Mesenchymal stem cell (in vitro differentiated cells and primary cell): ENCODE data around the gene ARRDC2.
"Not testable (repeated sequence)": the region's sequence is repeated elsewhere in the genome, so short reads cannot be mapped to it uniquely, and the experiment has no call there.

Source experiments
- DNase-seq: peaks from one replicate; pipeline ENCODE4 v3.0.0-alpha.2; 2013
- H2AFZ ChIP-seq: one replicate; pipeline ENCODE4 v1.6.1; 2013; ENCODE audit warnings: low read depth, mild to moderate bottlenecking, control low read depth, inconsistent platforms, low read length, moderate library complexity
- H2AK5ac ChIP-seq: 2 replicates; pipeline ENCODE4 v1.6.1; 2013; ENCODE audit warnings: low read length, moderate library complexity, mild to moderate bottlenecking, inconsistent platforms; ENCODE audit not compliant: severe bottlenecking
- H2BK120ac ChIP-seq: one replicate; pipeline ENCODE4 v1.6.1; 2013; ENCODE audit warnings: low read depth, mild to moderate bottlenecking, inconsistent platforms, low read length, moderate library complexity
- H2BK12ac ChIP-seq, 2 experiments: one replicate each; pipeline ENCODE4 v1.6.1; 2013; ENCODE audit warnings: inconsistent platforms in 2 of 2, low read length in 2 of 2, mild to moderate bottlenecking in 2 of 2, moderate library complexity in 2 of 2, control low read depth in 1 of 2
- H2BK15ac ChIP-seq: one replicate; pipeline ENCODE4 v1.6.1; 2013; ENCODE audit warnings: mild to moderate bottlenecking, low read depth, inconsistent platforms; ENCODE audit not compliant: poor library complexity, severe bottlenecking
- H2BK5ac ChIP-seq: 2 replicates; pipeline ENCODE4 v1.6.1; 2013; ENCODE audit warnings: low read depth, mild to moderate bottlenecking, low read length, control low read depth, inconsistent platforms; ENCODE audit not compliant: poor library complexity, severe bottlenecking
- H3K14ac ChIP-seq, 2 experiments: one replicate each; pipeline ENCODE4 v1.6.1; 2013; ENCODE audit warnings: inconsistent platforms in 2 of 2, low read length in 2 of 2, control low read depth in 1 of 2, mild to moderate bottlenecking in 1 of 2, moderate library complexity in 1 of 2
- H3K18ac ChIP-seq, 2 experiments: one replicate each; pipeline ENCODE4 v1.6.1; 2013; ENCODE audit warnings: inconsistent platforms in 2 of 2, low read length in 2 of 2, control low read depth in 1 of 2, low read depth in 1 of 2, mild to moderate bottlenecking in 1 of 2
- H3K23ac ChIP-seq, 2 experiments: one replicate each; pipeline ENCODE4 v1.6.1; 2013; ENCODE audit warnings: inconsistent platforms in 2 of 2, low read length in 2 of 2, mild to moderate bottlenecking in 2 of 2, moderate library complexity in 2 of 2, control low read depth in 1 of 2
- H3K27ac ChIP-seq: 2 replicates; pipeline ENCODE4 v1.5.1; 2013; ENCODE audit warnings: mild to moderate bottlenecking, moderate library complexity, low read length, control low read depth, inconsistent platforms; ENCODE audit not compliant: poor library complexity, severe bottlenecking
- H3K27me3 ChIP-seq, 2 experiments: 2 replicates each; pipeline versions ENCODE4 v1.6.1 to v1.7.0; 2013; ENCODE audit warnings: low read length in 2 of 2, mild to moderate bottlenecking in 2 of 2, moderate library complexity in 2 of 2, control low read depth in 1 of 2, inconsistent platforms in 1 of 2; ENCODE audit not compliant: control insufficient read depth in 1 of 2, insufficient read depth in 1 of 2
- H3K36me3 ChIP-seq, 2 experiments: 2 replicates each; pipeline versions ENCODE4 v1.6.1 to v1.7.0; 2013; ENCODE audit warnings: low read length in 2 of 2, control low read depth in 1 of 2, inconsistent platforms in 1 of 2, low read depth in 1 of 2, mild to moderate bottlenecking in 1 of 2; ENCODE audit not compliant: insufficient read depth in 2 of 2, control insufficient read depth in 1 of 2
- H3K4ac ChIP-seq, 2 experiments: one replicate each; pipeline ENCODE4 v1.6.1; 2013; ENCODE audit warnings: inconsistent platforms in 2 of 2, low read length in 2 of 2, mild to moderate bottlenecking in 2 of 2, moderate library complexity in 2 of 2, control low read depth in 1 of 2, low read depth in 1 of 2
- H3K4me1 ChIP-seq: 2 replicates; pipeline ENCODE4 v1.6.1; 2013; ENCODE audit warnings: low read depth, low read length, control low read depth; ENCODE audit not compliant: control insufficient read depth, insufficient read depth
- H3K4me2 ChIP-seq: 2 replicates; pipeline ENCODE4 v1.6.1; 2013; ENCODE audit warnings: low read length, mild to moderate bottlenecking, inconsistent platforms; ENCODE audit not compliant: poor library complexity, severe bottlenecking
- H3K4me3 ChIP-seq, 2 experiments: 2 replicates each; pipeline versions ENCODE4 v1.5.1 to v1.7.0; 2013; ENCODE audit warnings: low read length in 2 of 2, mild to moderate bottlenecking in 2 of 2, control low read depth in 1 of 2, low read depth in 1 of 2; ENCODE audit not compliant: insufficient read depth in 1 of 2
- H3K79me1 ChIP-seq: replicated peaks from 2 replicates; pipeline ENCODE4 v1.6.1; 2013; ENCODE audit warnings: mild to moderate bottlenecking, control low read depth, low read length, inconsistent platforms; ENCODE audit not compliant: poor library complexity, severe bottlenecking
- H3K9ac ChIP-seq: 2 replicates; pipeline ENCODE4 v1.7.0; 2013; ENCODE audit warnings: mild to moderate bottlenecking, low read length, moderate library complexity
- H3K9me3 ChIP-seq: 2 replicates; pipeline ENCODE4 v1.7.0; 2013; ENCODE audit warnings: mild to moderate bottlenecking, low read length; ENCODE audit not compliant: control insufficient read depth
- H4K8ac ChIP-seq: one replicate; pipeline ENCODE4 v1.6.1; 2013; ENCODE audit warnings: inconsistent platforms, mild to moderate bottlenecking, low read length, moderate library complexity
- H4K91ac ChIP-seq: one replicate; pipeline ENCODE4 v1.6.1; 2013; ENCODE audit warnings: mild to moderate bottlenecking, low read length, inconsistent platforms
- WGBS: methylation state at CpG from one replicate; pipeline ENCODE4 v1.1.7; 2013; ENCODE audit warnings: mixed read lengths; 5-methylcytosine and 5-hydroxymethylcytosine counted together

The ARRDC2 gene

DNA sequence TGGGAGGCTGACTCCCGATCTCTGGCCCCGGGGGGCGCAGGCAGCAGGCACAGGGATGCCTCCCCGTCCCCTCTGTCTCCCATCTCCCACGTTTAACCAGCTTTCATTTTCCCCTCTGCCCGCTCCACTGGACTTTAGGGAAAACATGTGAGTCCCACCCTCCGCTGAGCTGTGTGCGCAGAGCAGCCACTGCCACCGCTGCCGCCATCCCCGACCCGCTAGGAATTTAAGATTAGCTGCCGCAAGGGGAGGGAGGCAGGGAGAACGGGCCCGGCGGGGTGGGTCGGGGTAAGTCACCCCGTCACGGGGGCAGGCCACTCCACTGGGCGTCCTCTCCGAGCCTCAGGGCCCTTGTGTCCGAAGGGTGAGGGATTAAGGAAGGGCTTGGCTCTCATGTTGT lies 25.5 kb upstream of the ARRDC2 start:
- no peak overlapping the region for H2BK5ac ChIP-seq
- H2AFZ ChIP-seq: no peak overlapping the region
- no peak overlapping the region for H4K8ac ChIP-seq
- H2AK5ac ChIP-seq: no peak overlapping the region
- H3K14ac ChIP-seq: no peak overlapping the region
- WGBS: 91% methylated on average over 22 of the region's 22 CpGs
- no peak overlapping the region for H3K9ac ChIP-seq
- H3K4me2 ChIP-seq: no peak overlapping the region
- peaks cover 5 to 8% of the 10 kb centered on the region in 2 experiments for H3K27me3 ChIP-seq
- no peaks in the 10 kb centered on the region for H3K4me1 ChIP-seq
- H3K9me3 ChIP-seq: no peaks in the 10 kb centered on the region
- no peak overlapping the region for H3K4me3 ChIP-seq
- H3K79me1 ChIP-seq: no peaks in the 10 kb centered on the region
- no peak overlapping the region for H3K18ac ChIP-seq
- H3K36me3 ChIP-seq: no peaks in the 10 kb centered on the region
- no peak overlapping the region for H2BK15ac ChIP-seq
- H4K91ac ChIP-seq: no peak overlapping the region
- H2BK120ac ChIP-seq: no peak overlapping the region
- H3K23ac ChIP-seq: no peak overlapping the region
- no peak overlapping the region for H3K27ac ChIP-seq
- H3K4ac ChIP-seq: no peak overlapping the region
- H2BK12ac ChIP-seq: no peak overlapping the region
- no peak for DNase-seq

DNA sequence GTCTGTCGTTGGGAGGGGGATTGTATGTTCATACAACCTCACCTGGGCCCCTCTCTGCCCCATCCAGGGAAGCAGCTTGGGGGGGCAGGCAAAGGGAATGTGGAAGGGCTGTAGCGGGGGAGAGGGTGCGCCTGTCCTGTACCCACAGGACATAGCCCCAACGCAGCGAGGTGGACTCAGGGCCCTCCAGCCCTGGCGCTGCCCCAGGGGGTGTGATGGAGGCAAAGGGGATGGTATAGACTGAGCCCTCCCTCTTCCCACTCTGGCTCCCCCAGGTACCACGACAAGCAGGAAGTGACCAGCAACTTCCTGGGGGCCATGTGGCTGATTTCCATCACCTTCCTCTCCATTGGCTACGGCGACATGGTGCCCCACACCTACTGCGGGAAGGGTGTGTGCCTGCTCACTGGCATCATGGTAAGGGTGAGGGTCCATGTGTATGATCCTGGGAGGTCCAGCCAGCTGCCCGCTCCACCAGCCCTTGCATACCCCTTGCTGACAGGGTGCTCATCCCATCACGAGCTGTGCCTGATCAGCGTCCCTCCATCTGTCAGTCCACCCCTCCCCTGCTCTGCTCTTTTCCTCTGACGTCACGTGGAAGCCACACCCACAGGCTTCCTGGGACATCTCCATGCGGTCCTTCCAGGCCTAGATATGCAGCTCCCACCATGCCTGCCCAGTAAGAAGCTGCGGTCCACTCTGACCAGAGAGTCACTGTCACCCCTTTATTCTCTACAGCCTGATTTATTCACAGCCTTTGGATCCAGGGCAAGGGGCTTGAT lies 22.7 kb upstream of the ARRDC2 start:
- H2BK12ac ChIP-seq: no peak overlapping the region
- WGBS: 73% methylated on average over 16 of the region's 17 CpGs
- H3K4me2 ChIP-seq: no peak overlapping the region
- H3K9ac ChIP-seq: no peak overlapping the region
- no peak overlapping the region for H3K4me3 ChIP-seq
- no peak for DNase-seq
- no peaks in the 10 kb centered on the region for H3K36me3 ChIP-seq
- peaks cover 4 to 5% of the 10 kb centered on the region in 2 experiments for H3K27me3 ChIP-seq
- H2BK15ac ChIP-seq: no peak overlapping the region
- H2BK5ac ChIP-seq: no peak overlapping the region
- no peak overlapping the region for H4K91ac ChIP-seq
- no peak overlapping the region for H3K27ac ChIP-seq
- H3K79me1 ChIP-seq: no peaks in the 10 kb centered on the region
- no peaks in the 10 kb centered on the region for H3K4me1 ChIP-seq
- no peak overlapping the region for H3K4ac ChIP-seq
- no peak overlapping the region for H2BK120ac ChIP-seq
- H3K14ac ChIP-seq: peak overlapping the region in 1 of 2 experiments; percentile 51
- H3K9me3 ChIP-seq: no peaks in the 10 kb centered on the region
- no peak overlapping the region for H3K23ac ChIP-seq
- no peak overlapping the region for H3K18ac ChIP-seq
- H2AK5ac ChIP-seq: no peak overlapping the region
- H2AFZ ChIP-seq: no peak overlapping the region
- no peak overlapping the region for H4K8ac ChIP-seq

DNA sequence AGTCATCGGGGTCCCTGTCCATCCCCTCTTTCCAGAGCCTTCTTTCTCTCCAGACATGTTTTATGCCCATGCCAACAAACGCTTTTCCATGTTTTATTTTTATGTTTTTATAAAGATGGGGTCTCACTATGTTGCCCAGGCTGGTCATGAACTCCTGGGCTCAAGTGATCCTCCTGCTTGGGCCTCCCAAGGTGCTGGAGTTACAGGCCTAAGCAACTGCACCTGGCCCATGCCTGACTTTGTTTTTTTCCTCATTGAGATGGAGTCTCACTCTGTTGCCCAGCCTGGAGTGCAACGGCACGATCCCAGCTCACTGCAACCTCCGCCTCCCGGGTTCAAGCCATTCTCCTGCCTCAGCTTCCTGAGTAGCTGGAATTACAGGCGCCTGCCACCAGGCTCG lies 21.4 kb upstream of the ARRDC2 start:
- H3K4me1 ChIP-seq, H4K8ac ChIP-seq, DNase-seq, H3K4me3 ChIP-seq, H3K79me1 ChIP-seq, H2AFZ ChIP-seq, H2AK5ac ChIP-seq, H3K4me2 ChIP-seq, H3K27ac ChIP-seq, H3K18ac ChIP-seq, H3K9ac ChIP-seq, H3K14ac ChIP-seq, H2BK120ac ChIP-seq, H3K27me3 ChIP-seq, H3K4ac ChIP-seq, H3K9me3 ChIP-seq, H3K23ac ChIP-seq, H4K91ac ChIP-seq, H2BK12ac ChIP-seq, H3K36me3 ChIP-seq, H2BK5ac ChIP-seq, H2BK15ac ChIP-seq: not testable (repeated sequence)
- WGBS: 81% methylated on average over 8 of the region's 8 CpGs

DNA sequence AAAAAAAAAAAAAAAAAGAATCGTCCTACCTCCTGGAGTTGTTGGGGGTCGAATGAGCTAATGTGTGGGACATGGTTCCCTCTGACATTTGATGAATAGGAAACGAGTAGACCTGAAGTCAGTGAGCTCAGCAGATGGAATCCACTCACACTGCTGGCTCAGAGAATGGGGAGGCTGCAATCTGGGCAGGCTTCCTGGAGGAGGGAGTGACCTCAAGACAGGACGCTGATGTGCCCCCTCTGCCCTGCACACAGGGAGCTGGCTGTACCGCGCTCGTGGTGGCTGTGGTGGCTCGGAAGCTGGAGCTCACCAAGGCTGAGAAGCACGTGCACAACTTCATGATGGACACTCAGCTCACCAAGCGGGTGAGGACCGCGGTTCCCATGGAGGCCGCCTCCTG lies 19.8 kb upstream of the ARRDC2 start:
- DNase-seq: no peak
- Histone ChIP-seq H3K4ac (no peak overlapping the region), H3K27ac (no peak overlapping the region), H3K79me1 (no peaks in the 10 kb centered on the region), H2AK5ac (no peak overlapping the region), H3K4me1 (no peaks in the 10 kb centered on the region), H3K4me3 (no peak overlapping the region), H4K8ac (no peak overlapping the region), H3K4me2 (no peak overlapping the region), H3K18ac (no peak overlapping the region), H2BK12ac (no peak overlapping the region), H3K23ac (no peak overlapping the region), H3K9me3 (no peaks in the 10 kb centered on the region), H2BK5ac (no peak overlapping the region), H3K14ac (no peak overlapping the region), H2BK15ac (no peak overlapping the region), H2BK120ac (no peak overlapping the region), H3K27me3 (no peaks in the 10 kb centered on the region), H3K9ac (no peak overlapping the region), H3K36me3 (no peaks in the 10 kb centered on the region), H2AFZ (no peak overlapping the region), H4K91ac (no peak overlapping the region)
- 91% methylated on average over 13 of the region's 13 CpGs for WGBS
